KMS-11 (cell line): Measurements from ENCODE around the gene ADAMTS6.

Experiments used
- H2AFZ ChIP-seq: fragments of 200-600 bp; sonication (generic); 2 replicates; pipeline ENCODE4 v1.6.1; 2016; ENCODE audit warnings: antibody characterized with exemption, mixed run types, low read depth
- H3K27ac ChIP-seq: fragments of 200-600 bp; sonication (generic); 2 replicates; pipeline ENCODE4 v1.6.1; 2016; ENCODE audit warnings: mild to moderate bottlenecking, mixed run types
- H3K27me3 ChIP-seq: fragments of 200-600 bp; sonication (generic); 2 replicates; pipeline ENCODE4 v1.6.1; 2017; ENCODE audit warnings: mild to moderate bottlenecking, low read depth, mixed run types, moderate library complexity; ENCODE audit not compliant: insufficient read depth
- H3K36me3 ChIP-seq: fragments of 200-600 bp; sonication (generic); 2 replicates; pipeline ENCODE4 v1.6.1; 2017; ENCODE audit warnings: mild to moderate bottlenecking, mixed run types; ENCODE audit not compliant: insufficient read depth
- H3K4me1 ChIP-seq: fragments of 200-600 bp; sonication (generic); 2 replicates; pipeline ENCODE4 v1.6.1; 2016; ENCODE audit warnings: mild to moderate bottlenecking, low read depth, mixed run types; ENCODE audit not compliant: poor library complexity, severe bottlenecking
- H3K4me2 ChIP-seq: fragments of 200-600 bp; sonication (generic); 2 replicates; pipeline ENCODE4 v1.7.0; 2016; ENCODE audit warnings: mild to moderate bottlenecking, mixed run types
- H3K4me3 ChIP-seq: fragments of 200-600 bp; sonication (generic); IDR thresholded peaks from 2 replicates; pipeline ENCODE4 v1.6.1; 2017; ENCODE audit warnings: low read depth, low read length, mixed read lengths; ENCODE audit not compliant: insufficient read depth
- H3K79me2 ChIP-seq: fragments of 200-600 bp; sonication (generic); 2 replicates; pipeline ENCODE4 v1.6.1; 2016; ENCODE audit warnings: low read depth, mixed run types; ENCODE audit not compliant: insufficient read depth
- H3K9ac ChIP-seq: fragments of 200-600 bp; sonication (generic); 2 replicates; pipeline ENCODE4 v1.6.1; 2016; ENCODE audit warnings: mild to moderate bottlenecking, mixed run types
- H4K20me1 ChIP-seq: fragments of 200-600 bp; sonication (generic); 2 replicates; pipeline ENCODE4 v1.6.1; 2016; ENCODE audit warnings: mild to moderate bottlenecking, mixed run types; ENCODE audit not compliant: insufficient read depth
- TF ChIP-seq, protein P1 (sequence below): fragments of 200-600 bp; sonication (generic); conservative IDR thresholded peaks from 2 replicates; pipeline ENCODE4 v1.6.1; 2017; ENCODE audit warnings: low read depth, mild to moderate bottlenecking, antibody characterized with exemption, low read length, moderate library complexity, mixed read lengths

Gene ADAMTS6

DNA sequence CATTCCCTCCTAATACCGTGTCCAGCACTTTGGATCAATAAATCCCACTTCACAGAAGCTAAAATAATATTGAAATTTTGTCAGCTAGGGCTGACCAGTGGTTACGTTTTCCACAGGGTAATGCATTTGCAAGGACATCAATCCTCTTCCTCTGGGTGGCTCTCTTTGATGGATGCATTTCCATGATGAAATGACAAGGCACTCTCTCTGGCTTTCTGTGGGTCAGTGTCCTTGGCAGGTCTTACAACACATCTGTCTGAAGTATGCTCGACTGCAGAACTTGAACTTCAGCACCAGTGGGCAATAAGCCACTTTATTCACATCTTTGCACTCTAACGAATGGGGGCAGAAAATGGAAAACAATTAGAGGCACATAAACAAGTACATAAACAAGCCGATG lies 330.1 kb downstream of the ADAMTS6 start:
- no peaks in the 10 kb centered on the region for H3K36me3 ChIP-seq
- no peak overlapping the region for H3K4me2 ChIP-seq
- no peaks in the 10 kb centered on the region for H3K27me3 ChIP-seq
- H3K27ac ChIP-seq: no peak overlapping the region
- TF ChIP-seq, protein P1, sequence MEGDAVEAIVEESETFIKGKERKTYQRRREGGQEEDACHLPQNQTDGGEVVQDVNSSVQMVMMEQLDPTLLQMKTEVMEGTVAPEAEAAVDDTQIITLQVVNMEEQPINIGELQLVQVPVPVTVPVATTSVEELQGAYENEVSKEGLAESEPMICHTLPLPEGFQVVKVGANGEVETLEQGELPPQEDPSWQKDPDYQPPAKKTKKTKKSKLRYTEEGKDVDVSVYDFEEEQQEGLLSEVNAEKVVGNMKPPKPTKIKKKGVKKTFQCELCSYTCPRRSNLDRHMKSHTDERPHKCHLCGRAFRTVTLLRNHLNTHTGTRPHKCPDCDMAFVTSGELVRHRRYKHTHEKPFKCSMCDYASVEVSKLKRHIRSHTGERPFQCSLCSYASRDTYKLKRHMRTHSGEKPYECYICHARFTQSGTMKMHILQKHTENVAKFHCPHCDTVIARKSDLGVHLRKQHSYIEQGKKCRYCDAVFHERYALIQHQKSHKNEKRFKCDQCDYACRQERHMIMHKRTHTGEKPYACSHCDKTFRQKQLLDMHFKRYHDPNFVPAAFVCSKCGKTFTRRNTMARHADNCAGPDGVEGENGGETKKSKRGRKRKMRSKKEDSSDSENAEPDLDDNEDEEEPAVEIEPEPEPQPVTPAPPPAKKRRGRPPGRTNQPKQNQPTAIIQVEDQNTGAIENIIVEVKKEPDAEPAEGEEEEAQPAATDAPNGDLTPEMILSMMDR: no peak
- H3K4me1 ChIP-seq: no peaks in the 10 kb centered on the region
- no peak overlapping the region for H3K4me3 ChIP-seq
- H3K9ac ChIP-seq: no peak overlapping the region
- H4K20me1 ChIP-seq: no peaks in the 10 kb centered on the region
- H2AFZ ChIP-seq: no peak overlapping the region
- no peaks in the 10 kb centered on the region for H3K79me2 ChIP-seq

DNA sequence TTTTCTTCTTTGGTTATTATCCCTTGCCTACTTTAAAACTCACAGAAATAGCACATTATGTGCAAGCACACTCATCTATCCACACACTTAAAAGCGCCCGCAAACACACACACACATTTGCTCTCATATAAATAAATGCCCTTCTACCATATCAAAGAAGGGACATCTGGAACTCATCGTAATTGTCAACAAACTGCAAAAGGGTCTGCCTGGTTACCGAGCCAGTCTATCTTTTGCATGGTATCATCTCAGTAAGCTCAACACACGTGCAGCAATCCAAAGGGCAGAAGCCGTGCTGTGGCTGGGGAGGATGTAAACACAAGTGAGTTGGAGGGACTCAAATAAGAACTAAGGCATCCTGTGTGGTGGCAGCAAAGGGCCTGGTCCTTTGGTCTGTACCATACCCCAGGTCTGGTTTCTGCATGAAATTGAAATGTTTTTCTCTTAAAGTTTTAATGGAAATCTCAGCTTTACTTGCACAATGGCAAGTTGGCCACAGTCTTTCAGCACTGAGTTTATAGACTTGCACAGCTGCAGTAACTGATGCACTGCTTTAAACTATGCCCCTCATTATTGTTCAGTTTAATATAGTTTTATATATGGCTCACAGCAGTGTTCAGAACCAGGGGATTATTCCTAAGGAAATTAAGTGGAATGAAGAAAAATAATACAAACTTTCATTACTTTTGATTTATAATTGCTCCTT lies 331.0 kb downstream of the ADAMTS6 start:
- Histone ChIP-seq H3K27ac (no peak overlapping the region), H3K79me2 (no peaks in the 10 kb centered on the region), H3K36me3 (no peaks in the 10 kb centered on the region), H4K20me1 (no peaks in the 10 kb centered on the region), H2AFZ (no peak overlapping the region), H3K4me2 (no peak overlapping the region), H3K4me1 (no peaks in the 10 kb centered on the region), H3K9ac (no peak overlapping the region), H3K27me3 (no peaks in the 10 kb centered on the region), H3K4me3 (no peak overlapping the region)
- TF ChIP-seq, protein P1: no peak

DNA sequence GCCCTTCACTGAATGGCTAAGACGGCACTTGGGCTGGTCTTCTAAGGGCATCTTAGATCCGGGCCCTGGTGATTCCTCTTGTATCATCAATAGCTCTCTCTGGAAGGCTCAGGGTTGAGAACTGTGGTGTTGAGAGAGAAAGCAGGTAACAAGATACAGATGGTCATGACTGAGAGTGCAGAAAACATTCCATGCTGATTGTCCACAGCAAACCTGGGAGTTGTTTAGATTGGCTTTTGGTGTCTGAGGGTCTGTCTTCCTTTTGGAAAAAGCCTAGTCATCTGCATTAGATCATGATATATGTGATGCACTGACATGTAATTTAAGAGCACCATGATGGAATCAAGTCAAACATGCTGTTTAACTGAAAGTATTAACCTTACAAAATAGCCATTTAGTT lies 331.9 kb downstream of the ADAMTS6 start:
- no peak overlapping the region for H3K27ac ChIP-seq
- H3K27me3 ChIP-seq: no peaks in the 10 kb centered on the region
- no peaks in the 10 kb centered on the region for H3K79me2 ChIP-seq
- no peak overlapping the region for H3K4me2 ChIP-seq
- no peaks in the 10 kb centered on the region for H3K4me1 ChIP-seq
- no peak overlapping the region for H3K9ac ChIP-seq
- H2AFZ ChIP-seq: no peak overlapping the region
- no peaks in the 10 kb centered on the region for H4K20me1 ChIP-seq
- H3K4me3 ChIP-seq: no peak overlapping the region
- H3K36me3 ChIP-seq: no peaks in the 10 kb centered on the region
- TF ChIP-seq, protein P1: no peak

DNA sequence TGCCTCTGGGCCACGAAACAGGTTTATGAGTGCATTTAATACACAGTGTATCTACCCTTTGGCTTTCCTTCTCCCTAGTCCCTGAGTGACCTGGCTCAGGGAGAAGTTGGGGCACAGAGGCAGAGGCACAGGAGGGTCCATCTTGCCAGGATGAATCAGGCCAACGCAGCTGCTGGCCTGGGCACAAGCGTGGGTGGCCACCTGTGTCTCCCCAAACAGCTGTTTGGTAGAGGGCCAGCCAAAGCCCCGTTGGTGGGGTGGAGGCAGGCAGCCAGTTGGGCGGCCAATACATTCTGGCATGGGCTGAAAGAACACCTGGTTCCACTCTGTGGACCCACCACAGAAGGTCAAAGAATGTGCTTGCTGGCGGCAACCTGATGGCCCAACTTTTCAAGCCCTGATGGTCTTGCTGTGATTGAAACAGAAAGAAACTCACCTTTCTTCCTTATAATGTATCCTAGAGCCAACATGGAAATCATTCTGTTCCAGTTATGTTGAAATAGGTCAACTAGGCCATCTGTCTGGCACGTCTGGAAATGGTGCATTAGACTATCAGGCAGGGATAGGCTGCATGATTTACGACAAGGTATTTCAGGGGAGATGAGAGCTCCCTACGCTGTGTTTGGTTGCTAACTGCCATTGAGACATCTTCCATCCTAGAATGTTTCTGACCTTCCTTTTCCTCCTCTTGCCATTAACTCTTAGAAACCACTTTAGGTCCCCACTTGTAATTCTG lies 337.4 kb downstream of the ADAMTS6 start:
- H3K4me1 ChIP-seq: no peaks in the 10 kb centered on the region
- H3K4me2 ChIP-seq: no peak overlapping the region
- no peaks in the 10 kb centered on the region for H4K20me1 ChIP-seq
- no peak overlapping the region for H3K27ac ChIP-seq
- H3K27me3 ChIP-seq: no peaks in the 10 kb centered on the region
- TF ChIP-seq, protein P1: no peak
- H3K4me3 ChIP-seq: no peak overlapping the region
- no peaks in the 10 kb centered on the region for H3K79me2 ChIP-seq
- H3K36me3 ChIP-seq: no peaks in the 10 kb centered on the region
- H3K9ac ChIP-seq: no peak overlapping the region
- no peak overlapping the region for H2AFZ ChIP-seq
